OCI-LY3 (cell line): ENCODE results near the gene LOXL3.

Source experiments
- EZH2phosphoT487 ChIP-seq: fragments of 200-600 bp; shearing (Covaris generic); IDR thresholded peaks from 2 replicates; pipeline ENCODE4 v1.6.1; 2018; ENCODE audit warnings: antibody characterized with exemption, mixed run types, low read depth
- TF ChIP-seq, protein P1 (sequence below): fragments of 200-600, 300-600 bp; sonication (generic); IDR thresholded peaks from 2 replicates; pipeline ENCODE4 v1.5.1; 2014; ENCODE audit warnings: antibody characterized with exemption, low read length, low read depth

DNA sequence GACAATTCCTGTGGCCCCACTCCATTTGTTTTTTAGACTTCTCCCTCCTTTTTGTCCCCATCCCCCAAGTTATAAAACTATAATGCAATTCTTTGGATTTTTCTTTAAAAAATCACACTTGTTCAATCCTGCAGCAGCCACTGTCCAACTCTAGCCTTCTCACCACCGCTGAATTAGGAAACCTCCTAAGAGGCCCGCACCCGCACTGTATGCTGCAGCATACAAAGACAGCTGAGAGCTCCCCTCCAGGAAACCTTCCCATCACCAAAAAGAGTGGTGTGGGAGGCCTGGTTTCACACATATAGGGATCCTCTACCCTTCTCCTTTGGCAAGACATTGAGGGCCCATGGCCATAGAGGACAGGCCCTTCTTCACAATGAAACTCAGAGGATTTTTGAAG is 49.2 kb downstream of the LOXL3 start:
- TF ChIP-seq, protein P1, sequence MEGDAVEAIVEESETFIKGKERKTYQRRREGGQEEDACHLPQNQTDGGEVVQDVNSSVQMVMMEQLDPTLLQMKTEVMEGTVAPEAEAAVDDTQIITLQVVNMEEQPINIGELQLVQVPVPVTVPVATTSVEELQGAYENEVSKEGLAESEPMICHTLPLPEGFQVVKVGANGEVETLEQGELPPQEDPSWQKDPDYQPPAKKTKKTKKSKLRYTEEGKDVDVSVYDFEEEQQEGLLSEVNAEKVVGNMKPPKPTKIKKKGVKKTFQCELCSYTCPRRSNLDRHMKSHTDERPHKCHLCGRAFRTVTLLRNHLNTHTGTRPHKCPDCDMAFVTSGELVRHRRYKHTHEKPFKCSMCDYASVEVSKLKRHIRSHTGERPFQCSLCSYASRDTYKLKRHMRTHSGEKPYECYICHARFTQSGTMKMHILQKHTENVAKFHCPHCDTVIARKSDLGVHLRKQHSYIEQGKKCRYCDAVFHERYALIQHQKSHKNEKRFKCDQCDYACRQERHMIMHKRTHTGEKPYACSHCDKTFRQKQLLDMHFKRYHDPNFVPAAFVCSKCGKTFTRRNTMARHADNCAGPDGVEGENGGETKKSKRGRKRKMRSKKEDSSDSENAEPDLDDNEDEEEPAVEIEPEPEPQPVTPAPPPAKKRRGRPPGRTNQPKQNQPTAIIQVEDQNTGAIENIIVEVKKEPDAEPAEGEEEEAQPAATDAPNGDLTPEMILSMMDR, result no peak
- no peak for TF ChIP-seq EZH2phosphoT487
